Measurements from ENCODE around the gene SORCS2.

DNA sequence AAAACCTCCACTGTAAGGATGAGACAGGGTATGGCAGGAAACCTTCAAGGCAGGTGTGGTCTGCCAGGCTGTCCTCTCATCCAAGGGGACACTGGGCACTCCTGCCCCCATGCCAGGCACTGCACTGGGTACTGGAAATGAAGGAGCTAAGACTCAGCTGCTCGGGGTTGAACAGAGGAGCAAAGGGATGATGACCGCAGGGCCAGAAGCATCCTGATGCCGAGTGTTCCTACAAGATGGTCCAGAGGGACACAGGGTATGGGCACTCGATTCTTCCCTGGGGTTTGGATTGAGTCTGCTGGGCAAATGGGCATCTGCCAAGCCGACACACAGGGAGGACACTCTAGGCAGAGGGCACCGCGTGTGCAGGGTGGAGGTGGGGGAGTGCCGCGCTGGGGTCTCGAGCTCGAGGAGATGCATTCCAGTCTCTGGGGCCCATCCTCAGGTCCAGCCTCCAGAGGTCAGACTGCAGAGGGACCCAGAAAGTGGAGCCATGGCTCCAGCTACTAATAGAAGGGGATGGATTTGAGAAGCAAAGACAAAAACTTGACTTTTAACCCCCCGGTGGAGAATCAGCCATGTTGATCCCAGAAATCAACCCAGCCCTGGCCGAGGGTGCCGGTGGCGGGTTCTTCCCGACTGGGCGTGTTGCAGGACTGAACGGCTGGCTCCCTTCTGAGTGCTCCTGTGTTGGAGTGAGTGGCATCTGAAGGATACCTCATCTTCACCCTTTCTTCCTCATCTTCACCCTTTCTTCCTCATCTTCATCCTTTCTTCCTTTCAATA lies 500.3 kb downstream of the SORCS2 start:
- TF ChIP-seq, protein P1, sequence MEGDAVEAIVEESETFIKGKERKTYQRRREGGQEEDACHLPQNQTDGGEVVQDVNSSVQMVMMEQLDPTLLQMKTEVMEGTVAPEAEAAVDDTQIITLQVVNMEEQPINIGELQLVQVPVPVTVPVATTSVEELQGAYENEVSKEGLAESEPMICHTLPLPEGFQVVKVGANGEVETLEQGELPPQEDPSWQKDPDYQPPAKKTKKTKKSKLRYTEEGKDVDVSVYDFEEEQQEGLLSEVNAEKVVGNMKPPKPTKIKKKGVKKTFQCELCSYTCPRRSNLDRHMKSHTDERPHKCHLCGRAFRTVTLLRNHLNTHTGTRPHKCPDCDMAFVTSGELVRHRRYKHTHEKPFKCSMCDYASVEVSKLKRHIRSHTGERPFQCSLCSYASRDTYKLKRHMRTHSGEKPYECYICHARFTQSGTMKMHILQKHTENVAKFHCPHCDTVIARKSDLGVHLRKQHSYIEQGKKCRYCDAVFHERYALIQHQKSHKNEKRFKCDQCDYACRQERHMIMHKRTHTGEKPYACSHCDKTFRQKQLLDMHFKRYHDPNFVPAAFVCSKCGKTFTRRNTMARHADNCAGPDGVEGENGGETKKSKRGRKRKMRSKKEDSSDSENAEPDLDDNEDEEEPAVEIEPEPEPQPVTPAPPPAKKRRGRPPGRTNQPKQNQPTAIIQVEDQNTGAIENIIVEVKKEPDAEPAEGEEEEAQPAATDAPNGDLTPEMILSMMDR (IDR thresholded peaks at IDR 0.05), result no peak
- TF ChIP-seq POLR2A (IDR thresholded peaks at IDR 0.05), result no peak
- no peak for TF ChIP-seq EP300 (IDR thresholded peaks at IDR 0.05)
- no peak for TF ChIP-seq POLR2AphosphoS5 (IDR thresholded peaks at IDR 0.05)
